Measurements from ENCODE around the gene GRAMD2B. TPM values are rescaled to one million over a fixed set of nuclear protein-coding genes. Genes with fewer than 3 reads are reported as not detected.

GRAMD2B gene
- total and polyA plus RNA-seq, 7 donors, result 1.3 to 8.0 (median 2.9) TPM

- intact Hi-C loops (cut with DNase I), result no loop called here
- H3K4me3 ChIP-seq, result no peak overlapping the region
- H3K27me3 ChIP-seq (ENCODE audit: insufficient read depth in 3 of 3, low read length in 2 of 3), result no peaks in the 10 kb centered on the region
- peaks cover 33% of the 10 kb centered on the region for H3K4me1 ChIP-seq
- DNase-seq, result no peak
- peak; percentile 87 to 95 (median 89) for ATAC-seq
- H3K36me3 ChIP-seq (ENCODE audit: insufficient read depth in 1 of 2, low read depth in 1 of 2), result no peaks in the 10 kb centered on the region
- peaks cover 10% of the 10 kb centered on the region for H3K9me3 ChIP-seq
- peak overlapping the region; percentile 61 for H3K27ac ChIP-seq
- no peak for TF ChIP-seq CTCF (IDR thresholded peaks at IDR 0.05)
Measured at GRCh38 chr5:126383246-126383645, 40.0 kb upstream of the GRAMD2B start.

GRCh38 chr5:126383776-126384175 is 39.4 kb upstream of the GRAMD2B start:
- Histone ChIP-seq H3K36me3 (ENCODE audit: insufficient read depth in 1 of 2, low read depth in 1 of 2) (no peaks in the 10 kb centered on the region), H3K27me3 (ENCODE audit: insufficient read depth in 3 of 3, low read length in 2 of 3) (no peaks in the 10 kb centered on the region), H3K4me3 (no peak overlapping the region), H3K4me1 (peaks cover 33% of the 10 kb centered on the region), H3K27ac (peak overlapping the region; percentile 61), H3K9me3 (peaks cover 10% of the 10 kb centered on the region)
- peak; percentile 45 to 71 (median 61) for ATAC-seq
- no peak for DNase-seq
- intact Hi-C loops (cut with DNase I), result no loop called here
- 69 to 77% (median 73%) methylated on average over 3 of the region's 3 CpGs for WGBS, 3 donors
- no peak for TF ChIP-seq CTCF (IDR thresholded peaks at IDR 0.05)

- H3K36me3 ChIP-seq (ENCODE audit: insufficient read depth in 1 of 2, low read depth in 1 of 2), result no peaks in the 10 kb centered on the region
- peaks cover 33% of the 10 kb centered on the region for H3K4me1 ChIP-seq
- no peak for DNase-seq
- no peak overlapping the region for H3K4me3 ChIP-seq
- H3K27ac ChIP-seq, result peak overlapping the region; percentile 61
- 36 to 41% (median 37%) methylated on average over 3 of the region's 3 CpGs for WGBS, 3 donors
- ATAC-seq, result peak; percentile 72 to 86 (median 78)
- no peaks in the 10 kb centered on the region for H3K27me3 ChIP-seq (ENCODE audit: insufficient read depth in 3 of 3, low read length in 2 of 3)
- no peak for TF ChIP-seq CTCF (IDR thresholded peaks at IDR 0.05)
- intact Hi-C loops (cut with DNase I), result no loop called here
- peaks cover 10% of the 10 kb centered on the region for H3K9me3 ChIP-seq
Measured at GRCh38 chr5:126384985-126385384, 38.2 kb upstream of the GRAMD2B start.

DNA sequence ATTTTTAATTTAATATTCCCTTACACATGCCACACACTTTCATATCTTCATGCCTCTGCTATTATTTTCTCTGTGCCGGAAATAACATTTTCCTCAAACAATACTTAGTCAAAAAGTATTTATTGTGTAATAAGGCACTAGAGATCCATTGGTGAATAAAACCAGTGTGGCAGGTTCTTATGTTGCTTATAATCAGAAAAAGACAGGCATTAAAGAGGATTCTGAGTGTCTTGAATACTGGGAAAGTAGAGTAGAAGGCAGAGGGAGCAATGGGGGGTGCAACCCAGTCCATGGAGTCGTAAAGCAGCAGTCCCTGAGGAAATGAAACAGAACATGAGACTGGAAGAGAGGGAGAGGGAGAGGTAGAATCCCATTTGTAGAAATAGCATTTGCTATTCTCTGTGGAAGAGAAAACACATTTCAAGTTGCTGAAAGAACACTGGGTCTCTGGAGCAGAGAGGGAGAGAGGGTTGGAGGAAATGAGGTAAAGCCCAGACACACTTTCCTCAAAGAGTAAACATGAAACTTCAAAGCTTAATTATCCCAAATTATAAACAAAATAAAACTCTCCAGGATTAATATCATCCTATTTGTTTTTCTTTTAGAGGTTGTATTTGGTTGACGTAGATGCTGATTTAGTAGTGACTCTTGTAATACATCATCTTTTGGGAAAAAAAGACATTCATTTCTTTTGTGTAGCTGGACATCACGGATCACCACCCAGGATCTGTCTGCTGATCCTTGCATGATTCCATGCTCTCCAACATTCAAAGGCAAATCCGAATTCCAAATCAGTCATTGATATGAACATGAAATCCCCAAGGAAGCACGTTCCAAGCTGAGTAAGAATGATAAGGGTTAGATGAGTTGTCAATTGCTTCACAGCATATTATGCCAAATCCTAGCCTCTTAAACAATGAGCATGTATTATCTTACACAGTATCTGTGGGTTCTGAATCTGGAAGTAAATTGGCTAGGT is 37.4 kb upstream of the GRAMD2B start:
- Histone ChIP-seq H3K4me1 (peaks cover 33% of the 10 kb centered on the region), H3K27me3 (ENCODE audit: insufficient read depth in 3 of 3, low read length in 2 of 3) (no peaks in the 10 kb centered on the region), H3K9me3 (peaks cover 10% of the 10 kb centered on the region), H3K36me3 (ENCODE audit: insufficient read depth in 1 of 2, low read depth in 1 of 2) (no peaks in the 10 kb centered on the region), H3K4me3 (no peak overlapping the region), H3K27ac (peak overlapping the region; percentile 61)
- ATAC-seq, result peak in 1 of 4 donors; percentile 30
- intact Hi-C loops (cut with DNase I), result no loop called here
- 47 to 56% (median 53%) methylated on average over 6 of the region's 6 CpGs for WGBS, 3 donors
- no peak for DNase-seq
- no peak for TF ChIP-seq CTCF (IDR thresholded peaks at IDR 0.05)

Measured in psoas muscle (tissue), 8 donors.